Measurements from ENCODE around the gene AGBL1. TPM values are rescaled to one million over a fixed set of nuclear protein-coding genes. Genes with fewer than 3 reads are reported as not detected.

AGBL1 gene
- total RNA-seq, 1 donor from 2014 or later: 0.07 TPM

- H3K9me3 Mint-ChIP-seq: no peaks in the 10 kb centered on the region
- TF ChIP-seq CTCF (conservative IDR thresholded peaks at IDR 0.05): no peak
- H3K27me3 Mint-ChIP-seq: peaks cover 32% of the 10 kb centered on the region
- DNase-seq (ENCODE audit: extremely low spot score, unreplicated experiment): no peak
- H3K4me3 Mint-ChIP-seq: no peak overlapping the region
- peaks cover 30% of the 10 kb centered on the region for H3K4me1 Mint-ChIP-seq (ENCODE audit: unreplicated experiment)
- no peak overlapping the region for H3K27ac Mint-ChIP-seq
- H3K36me3 Mint-ChIP-seq: no peaks in the 10 kb centered on the region
Observed at GRCh38 chr15:86229936-86230335, 150.3 kb downstream of the AGBL1 start.

- Mint-ChIP-seq H3K4me1 (ENCODE audit: unreplicated experiment) (peaks cover 32% of the 10 kb centered on the region), H3K4me3 (peak overlapping the region; percentile 62), H3K27me3 (peaks cover 37% of the 10 kb centered on the region), H3K36me3 (no peaks in the 10 kb centered on the region), H3K27ac (no peak overlapping the region), H3K9me3 (peaks cover 3% of the 10 kb centered on the region)
- TF ChIP-seq CTCF (conservative IDR thresholded peaks at IDR 0.05): peak; percentile 84
- no peak for DNase-seq (ENCODE audit: extremely low spot score, unreplicated experiment)
Observed at GRCh38 chr15:86231864-86232721, 152.4 kb downstream of the AGBL1 start.

GRCh38 chr15:86235667-86236066 is 156.0 kb downstream of the AGBL1 start:
- no peak overlapping the region for H3K4me3 Mint-ChIP-seq
- H3K27ac Mint-ChIP-seq: no peak overlapping the region
- peaks cover 3% of the 10 kb centered on the region for H3K9me3 Mint-ChIP-seq
- peaks cover 23% of the 10 kb centered on the region for H3K27me3 Mint-ChIP-seq
- no peak for TF ChIP-seq CTCF (conservative IDR thresholded peaks at IDR 0.05)
- no peak for DNase-seq (ENCODE audit: extremely low spot score, unreplicated experiment)
- no peaks in the 10 kb centered on the region for H3K36me3 Mint-ChIP-seq
- H3K4me1 Mint-ChIP-seq (ENCODE audit: unreplicated experiment): peaks cover 18% of the 10 kb centered on the region

- Mint-ChIP-seq H3K27me3 (peaks cover 23% of the 10 kb centered on the region), H3K4me1 (ENCODE audit: unreplicated experiment) (peaks cover 18% of the 10 kb centered on the region), H3K9me3 (peaks cover 3% of the 10 kb centered on the region), H3K27ac (no peak overlapping the region), H3K4me3 (no peak overlapping the region), H3K36me3 (no peaks in the 10 kb centered on the region)
- TF ChIP-seq CTCF (conservative IDR thresholded peaks at IDR 0.05): no peak
- DNase-seq (ENCODE audit: extremely low spot score, unreplicated experiment): no peak
Observed at GRCh38 chr15:86236356-86237110, 156.9 kb downstream of the AGBL1 start.

GRCh38 chr15:86237111-86237500 is 157.4 kb downstream of the AGBL1 start:
- peaks cover 21% of the 10 kb centered on the region for H3K27me3 Mint-ChIP-seq
- H3K27ac Mint-ChIP-seq: no peak overlapping the region
- TF ChIP-seq CTCF (conservative IDR thresholded peaks at IDR 0.05): no peak
- H3K4me3 Mint-ChIP-seq: no peak overlapping the region
- H3K4me1 Mint-ChIP-seq (ENCODE audit: unreplicated experiment): peaks cover 17% of the 10 kb centered on the region
- DNase-seq (ENCODE audit: extremely low spot score, unreplicated experiment): no peak
- H3K36me3 Mint-ChIP-seq: no peaks in the 10 kb centered on the region
- H3K9me3 Mint-ChIP-seq: peaks cover 3% of the 10 kb centered on the region

All from type B pancreatic cell (in vitro differentiated cells).